Choroid plexus epithelial cell (primary cell): Measurements from ENCODE around the gene CDK14.
A peak's percentile ranks its signal among the peaks of the same experiment; 100 is the strongest.

Experiments used
- DNase-seq: peaks from one replicate; pipeline ENCODE4 v3.0.0-alpha.2; 2010; ENCODE audit warnings: low read depth
- H3K4me3 ChIP-seq: 2 replicates; pipeline ENCODE4 v1.5.1; 2011; ENCODE audit warnings: low read depth, mild to moderate bottlenecking, control low read depth, low read length, moderate library complexity
- TF ChIP-seq, protein P1 (sequence below): conservative IDR thresholded peaks from 2 replicates; pipeline ENCODE4 v1.5.1; 2011; ENCODE audit warnings: low read depth, mild to moderate bottlenecking, control low read depth, inconsistent platforms, low read length, moderate library complexity

CDK14 gene

DNA sequence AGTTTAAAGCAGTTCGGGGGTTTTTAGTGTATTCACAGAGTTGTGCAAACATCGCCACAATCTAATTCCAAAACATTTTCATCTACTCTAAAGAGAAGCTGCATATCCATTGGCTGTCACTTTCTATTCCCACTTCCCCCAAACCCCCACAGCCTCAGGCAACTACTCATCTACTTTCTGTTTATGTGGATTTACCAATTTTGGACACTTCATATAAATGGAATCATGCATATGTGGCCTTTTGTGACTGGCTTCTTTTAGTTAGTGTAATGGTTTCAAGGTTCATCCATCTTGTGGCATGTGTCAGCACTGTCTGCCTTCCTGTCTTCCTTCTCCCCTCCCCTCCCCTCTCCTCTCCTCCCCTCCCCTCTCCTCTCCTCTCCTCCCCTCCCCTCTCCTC is 589.6 kb downstream of the CDK14 start:
- no peak for DNase-seq
- no peak overlapping the region for H3K4me3 ChIP-seq
- TF ChIP-seq, protein P1, sequence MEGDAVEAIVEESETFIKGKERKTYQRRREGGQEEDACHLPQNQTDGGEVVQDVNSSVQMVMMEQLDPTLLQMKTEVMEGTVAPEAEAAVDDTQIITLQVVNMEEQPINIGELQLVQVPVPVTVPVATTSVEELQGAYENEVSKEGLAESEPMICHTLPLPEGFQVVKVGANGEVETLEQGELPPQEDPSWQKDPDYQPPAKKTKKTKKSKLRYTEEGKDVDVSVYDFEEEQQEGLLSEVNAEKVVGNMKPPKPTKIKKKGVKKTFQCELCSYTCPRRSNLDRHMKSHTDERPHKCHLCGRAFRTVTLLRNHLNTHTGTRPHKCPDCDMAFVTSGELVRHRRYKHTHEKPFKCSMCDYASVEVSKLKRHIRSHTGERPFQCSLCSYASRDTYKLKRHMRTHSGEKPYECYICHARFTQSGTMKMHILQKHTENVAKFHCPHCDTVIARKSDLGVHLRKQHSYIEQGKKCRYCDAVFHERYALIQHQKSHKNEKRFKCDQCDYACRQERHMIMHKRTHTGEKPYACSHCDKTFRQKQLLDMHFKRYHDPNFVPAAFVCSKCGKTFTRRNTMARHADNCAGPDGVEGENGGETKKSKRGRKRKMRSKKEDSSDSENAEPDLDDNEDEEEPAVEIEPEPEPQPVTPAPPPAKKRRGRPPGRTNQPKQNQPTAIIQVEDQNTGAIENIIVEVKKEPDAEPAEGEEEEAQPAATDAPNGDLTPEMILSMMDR: no peak

DNA sequence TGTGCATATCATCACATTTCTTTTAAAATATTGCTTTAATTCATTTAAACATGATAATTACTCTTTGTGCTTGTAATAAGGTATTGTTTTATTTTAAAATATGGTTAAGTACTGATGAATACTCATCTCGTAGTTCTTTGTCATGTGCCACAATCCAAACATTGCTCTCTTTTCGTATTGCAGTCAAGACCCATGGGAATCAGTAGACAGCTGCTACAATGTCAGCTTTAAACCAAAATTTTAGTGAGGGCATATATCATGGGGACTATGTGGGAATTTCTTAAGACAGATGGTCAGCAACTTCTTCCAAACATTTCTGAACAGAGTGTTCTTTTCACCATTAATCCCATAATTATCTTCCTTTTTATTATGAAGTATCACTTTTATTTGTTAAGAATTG is 590.9 kb downstream of the CDK14 start:
- no peak overlapping the region for H3K4me3 ChIP-seq
- TF ChIP-seq, protein P1: no peak
- DNase-seq: no peak

- no peak overlapping the region for H3K4me3 ChIP-seq
- TF ChIP-seq, protein P1: no peak
- DNase-seq: no peak
Observed at GRCh38 chr7:91191771-91192170, 595.6 kb downstream of the CDK14 start.

- DNase-seq: peak; percentile 49
- H3K4me3 ChIP-seq: no peak overlapping the region
- TF ChIP-seq, protein P1: no peak
Observed at GRCh38 chr7:91193141-91193540, 597.0 kb downstream of the CDK14 start.

- no peak overlapping the region for H3K4me3 ChIP-seq
- DNase-seq: no peak
- TF ChIP-seq, protein P1: no peak
Observed at GRCh38 chr7:91194841-91195240, 598.7 kb downstream of the CDK14 start.

- H3K4me3 ChIP-seq: no peak overlapping the region
- no peak for DNase-seq
- TF ChIP-seq, protein P1: no peak
Observed at GRCh38 chr7:91196058-91196457, 599.9 kb downstream of the CDK14 start.

DNA sequence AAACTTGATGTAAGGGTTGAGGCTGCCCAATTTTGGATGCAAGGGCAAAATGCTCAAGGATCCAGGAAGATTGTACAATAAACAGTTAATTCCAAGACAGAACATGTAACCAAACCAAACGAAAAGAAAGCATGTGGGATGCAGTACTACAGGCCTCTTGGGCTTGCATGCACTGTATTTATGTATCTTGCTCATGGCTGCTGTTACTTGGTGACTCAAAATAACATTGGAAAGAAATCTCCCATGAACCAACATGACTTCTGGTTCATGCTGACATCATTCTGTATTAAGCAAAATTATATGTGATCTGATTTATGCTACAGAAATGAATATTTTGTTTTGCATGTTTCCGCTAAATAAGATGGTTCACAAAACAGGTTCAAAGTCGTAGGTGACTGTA is 602.2 kb downstream of the CDK14 start:
- TF ChIP-seq, protein P1: no peak
- no peak overlapping the region for H3K4me3 ChIP-seq
- peak; percentile 11 for DNase-seq
